Measurements from ENCODE around the gene BMP7.

- TF ChIP-seq YY1 (IDR thresholded peaks at IDR 0.05; ENCODE audit: insufficient read depth, insufficient read length) (no peak), ZNF274 (IDR thresholded peaks at IDR 0.05; ENCODE audit: low read depth, low read length) (no peak), SUZ12 (IDR thresholded peaks at IDR 0.05; ENCODE audit: extremely low read depth, insufficient read depth, insufficient read length) (no peak)
Measured at GRCh38 chr20:57176842-57177241, 89.6 kb downstream of the BMP7 start.
